B cell (primary cell): ENCODE measurements around the gene XYLT1. TPM values are rescaled to one million over a fixed set of nuclear protein-coding genes. Genes with fewer than 3 reads are reported as not detected.

Experiments used
- ATAC-seq: fragments of 200-7000 bp; cut with Tn5 transposase; one replicate; pipeline ENCODE4 v1.10.0; 2021; ENCODE audit warnings: low read depth, mild to moderate bottlenecking, moderate number of reproducible peaks, moderate library complexity
- CTCF ChIA-PET: fragments of 350-600 bp; sonication (Branson Sonifier 250); formaldehyde crosslinking; loops from one replicate; lab custom pipeline; 2021; ENCODE audit warnings: antibody characterized with exemption, inconsistent platforms; lab: Charles Lee
- POLR2A ChIA-PET: fragments of 350-600 bp; sonication (Branson Sonifier 250); formaldehyde crosslinking; loops from one replicate; lab custom pipeline; 2021; ENCODE audit warnings: antibody characterized with exemption; lab: Charles Lee
- DNase-seq: peaks from one replicate; pipeline ENCODE4 v3.0.0; 2013
- H2AFZ ChIP-seq: 2 replicates; pipeline ENCODE4 v1.6.1; 2012; ENCODE audit warnings: mild to moderate bottlenecking, low read depth, low read length; ENCODE audit not compliant: insufficient read depth, poor library complexity, severe bottlenecking
- H3K27ac ChIP-seq, 2 donors: 1 replicate in 1 of 2; 2 replicates in 1 of 2; pipeline ENCODE4 v1.5.1; 2012 to 2013; ENCODE audit warnings: low read length in 2 of 2, mild to moderate bottlenecking in 2 of 2, moderate library complexity in 1 of 2
- H3K27me3 ChIP-seq, 4 experiments: fragments of 200-600 bp in 1 of 4; sonication (generic) in 1 of 4; replicated peaks in 1 of 4; 1 replicate in 2 of 4; 2 replicates in 2 of 4; pipeline versions ENCODE4 v1.6.1 to v1.7.0; 2013 to 2016; ENCODE audit warnings: low read length in 3 of 4, mild to moderate bottlenecking in 2 of 4, mixed read lengths in 1 of 4, moderate library complexity in 1 of 4; ENCODE audit not compliant: insufficient read depth in 4 of 4, control insufficient read depth in 3 of 4; ENCODE audit errors: control extremely low read depth in 1 of 4
- H3K36me3 ChIP-seq, 2 experiments: replicated peaks in 1 of 2; 1 replicate in 1 of 2; 2 replicates in 1 of 2; pipeline versions ENCODE4 v1.6.1 to v1.7.1; 2013; ENCODE audit warnings: low read length in 1 of 2; ENCODE audit not compliant: insufficient read depth in 2 of 2, control insufficient read depth in 1 of 2; ENCODE audit errors: control extremely low read depth in 1 of 2, extremely low read depth in 1 of 2
- H3K4me1 ChIP-seq, 2 donors: fragments of 200-600 bp in 1 of 2; sonication (generic) in 1 of 2; 1 replicate in 1 of 2; 2 replicates in 1 of 2; pipeline versions ENCODE4 v1.5.1 to v1.6.1; 2013 to 2017; ENCODE audit warnings: low read length in 2 of 2; ENCODE audit not compliant: control insufficient read depth in 2 of 2, insufficient read depth in 2 of 2
- H3K4me2 ChIP-seq: replicated peaks from 2 replicates; pipeline ENCODE3; 2012; ENCODE audit warnings: mild to moderate bottlenecking, low read depth, low read length; ENCODE audit not compliant: poor library complexity, severe bottlenecking
- H3K4me3 ChIP-seq, 5 experiments: fragments of 200-600 bp in 1 of 5; sonication (generic) in 1 of 5; 1 replicate in 3 of 5; 2 replicates in 2 of 5; pipeline versions ENCODE4 v1.5.1 to v1.7.0; 2011 to 2016; ENCODE audit warnings: low read length in 4 of 5, mild to moderate bottlenecking in 4 of 5, low read depth in 2 of 5, control low read depth in 1 of 5, moderate library complexity in 1 of 5; ENCODE audit not compliant: insufficient read depth in 1 of 5; ENCODE audit errors: control extremely low read depth in 1 of 5, extremely low read depth in 1 of 5
- H3K79me2 ChIP-seq: fragments of 200-600 bp; sonication (generic); one replicate; pipeline ENCODE4 v1.6.0; 2016; ENCODE audit warnings: low read length; ENCODE audit not compliant: control insufficient read depth, insufficient read depth
- H3K9ac ChIP-seq: fragments of 200-600 bp; sonication (generic); 2 replicates; pipeline ENCODE4 v1.6.1; 2017; ENCODE audit warnings: mild to moderate bottlenecking, low read length, moderate library complexity
- H3K9me3 ChIP-seq, 3 donors: one replicate each; pipeline versions ENCODE4 v1.6.1 to v1.7.1; 2013; ENCODE audit warnings: low read length in 2 of 3; ENCODE audit not compliant: control insufficient read depth in 2 of 3, insufficient read depth in 1 of 3; ENCODE audit errors: control extremely low read depth in 1 of 3
- H4K20me1 ChIP-seq: 2 replicates; pipeline ENCODE4 v1.6.0; 2012; ENCODE audit warnings: mild to moderate bottlenecking, low read length; ENCODE audit not compliant: insufficient read depth, control insufficient read depth, poor library complexity, severe bottlenecking
- H3K27ac Mint-ChIP-seq: one replicate; pipeline ENCODE4 v1.8.0; 2021; ENCODE audit warnings: mixed read lengths
- H3K27me3 Mint-ChIP-seq: one replicate; pipeline ENCODE4 v1.8.0; 2021; ENCODE audit warnings: mixed read lengths
- H3K4me1 Mint-ChIP-seq: one replicate; pipeline ENCODE4 v1.8.0; 2021; ENCODE audit warnings: mixed read lengths
- H3K4me3 Mint-ChIP-seq: one replicate; pipeline ENCODE4 v1.8.0; 2021; ENCODE audit warnings: mixed read lengths
- H3K9me3 Mint-ChIP-seq: one replicate; pipeline ENCODE4 v1.8.0; 2022; ENCODE audit warnings: mixed read lengths; ENCODE audit not compliant: insufficient read depth
- CTCF ChIP-seq: fragments of 200-600 bp; IDR thresholded peaks from one replicate; pipeline ENCODE4 v1.8.0; 2022; ENCODE audit warnings: antibody characterized with exemption, mild to moderate bottlenecking
- EZH2 ChIP-seq: IDR thresholded peaks from 2 replicates; pipeline ENCODE4 v1.6.1; 2012; ENCODE audit warnings: borderline replicate concordance, low read depth, mild to moderate bottlenecking, moderate library complexity, low read length; ENCODE audit not compliant: insufficient read depth, poor library complexity, severe bottlenecking
- WGBS: methylation state at CpG from one replicate; pipeline ENCODE4 v1.1.5; 2013; ENCODE audit warnings: missing lambda C conversion rate; ENCODE audit not compliant: insufficient coverage; 5-methylcytosine and 5-hydroxymethylcytosine counted together
- intact Hi-C: fragments of 100-400 bp; cut with micrococcal nuclease; formaldehyde crosslinking; loops from one replicate; pipeline ENCODE4 v1.10.0; 2022
- polyA plus RNA-seq: library from polyadenylated mRNA; depleted of rRNA; stranded (reverse); fragments of >200 nt; gene quantifications from 2 replicates; pipeline ENCODE4 v1.2.3, GENCODE V29; 2012
- total RNA-seq, 2 donors: library from RNA; stranded (reverse); fragments of 120-200 nt in 1 of 2; gene quantifications; 1 replicate in 1 of 2; 2 replicates in 1 of 2; pipeline versions ENCODE4 v1.2.3 to v1.2.4, GENCODE V29; 2013 to 2022

Gene XYLT1
- total and polyA plus RNA-seq, 2 donors (not counting 1 experiment from before 2014, with no cell fraction given): 8.7 to 59.6 TPM

GRCh38 chr16:17204644-17205043 is 266.1 kb downstream of the XYLT1 start:
- no peak overlapping the region for H3K9ac ChIP-seq
- no peak overlapping the region for H3K4me3 ChIP-seq
- no peaks in the 10 kb centered on the region for H3K27me3 Mint-ChIP-seq
- peaks cover 2% of the 10 kb centered on the region for H3K4me1 Mint-ChIP-seq
- ChIA-PET CTCF (interaction anchor here (0.6 to 2.6 kb wide), 5 partner anchors 10 to 139 kb away, joined by 3 to 16 read pairs (median 4); no protein-coding TSS in a partner anchor), POLR2A (no interaction called here)
- no peak overlapping the region for H3K27ac Mint-ChIP-seq
- DNase-seq (no peak), ATAC-seq (no peak)
- H3K4me1 ChIP-seq: peaks cover 0 to 6% of the 10 kb centered on the region in 2 donors
- H3K9me3 ChIP-seq: no peaks in the 10 kb centered on the region
- no peak overlapping the region for H3K4me3 Mint-ChIP-seq
- WGBS: no CpG with 5 or more reads among the region's 2 CpGs
- peaks cover 24% of the 10 kb centered on the region for H3K79me2 ChIP-seq
- H2AFZ ChIP-seq: no peak overlapping the region
- H3K4me2 ChIP-seq: no peak overlapping the region
- no peaks in the 10 kb centered on the region for H3K9me3 Mint-ChIP-seq
- no peaks in the 10 kb centered on the region for H3K27me3 ChIP-seq
- TF ChIP-seq CTCF (no peak), EZH2 (no peak)
- intact Hi-C loops: no loop called here
- peaks cover 22% of the 10 kb centered on the region for H4K20me1 ChIP-seq
- no peak overlapping the region for H3K27ac ChIP-seq
- peaks cover 9 to 19% of the 10 kb centered on the region in 2 experiments for H3K36me3 ChIP-seq

- Histone ChIP-seq H4K20me1 (peaks cover 22% of the 10 kb centered on the region), H3K36me3 (peaks cover 9 to 23% of the 10 kb centered on the region in 2 experiments), H3K79me2 (peaks cover 22% of the 10 kb centered on the region), H3K9ac (no peak overlapping the region), H3K4me3 (no peak overlapping the region), H3K27ac (no peak overlapping the region), H3K27me3 (no peaks in the 10 kb centered on the region), H3K4me1 (peaks cover 0 to 6% of the 10 kb centered on the region in 2 donors), H3K4me2 (no peak overlapping the region), H2AFZ (no peak overlapping the region), H3K9me3 (no peaks in the 10 kb centered on the region)
- peaks cover 2% of the 10 kb centered on the region for H3K4me1 Mint-ChIP-seq
- ATAC-seq: no peak
- intact Hi-C loops: no loop called here
- TF ChIP-seq CTCF: no peak
- no peak for TF ChIP-seq EZH2
- no peaks in the 10 kb centered on the region for H3K27me3 Mint-ChIP-seq
- no CpG with 5 or more reads among the region's 2 CpGs for WGBS
- no peak overlapping the region for H3K4me3 Mint-ChIP-seq
- ChIA-PET POLR2A (no interaction called here), CTCF (interaction anchor here (0.6 to 2.6 kb wide), 5 partner anchors 10 to 139 kb away, joined by 3 to 16 read pairs (median 4); no protein-coding TSS in a partner anchor)
- no peak for DNase-seq
- no peak overlapping the region for H3K27ac Mint-ChIP-seq
- no peaks in the 10 kb centered on the region for H3K9me3 Mint-ChIP-seq
Observed at GRCh38 chr16:17204206-17204605, 266.6 kb downstream of the XYLT1 start.
